ENCODE data around the gene KLHL6. TPM values are rescaled to one million over a fixed set of nuclear protein-coding genes. Genes with fewer than 3 reads are reported as not detected.

Gene KLHL6
- total RNA-seq, 1 experiment from 2014 or later = not detected

- H4K5ac ChIP-seq (ENCODE audit: insufficient read length, low read depth, low read length) = no peak overlapping the region
- H4K8ac ChIP-seq (replicated peaks; ENCODE audit: insufficient read length, low read depth, low read length) = no peak overlapping the region
- H3K23me2 ChIP-seq (ENCODE audit: insufficient read length, low read depth, low read length, poor library complexity, severe bottlenecking) = no peaks in the 10 kb centered on the region
- H3K23ac ChIP-seq (ENCODE audit: insufficient read length, low read depth, low read length) = no peak overlapping the region
- peaks cover 3% of the 10 kb centered on the region for H3K27me3 Mint-ChIP-seq (ENCODE audit: low read depth)
- DNase-seq = no peak
- H2BK15ac ChIP-seq (ENCODE audit: low read depth, low read length) = no peak overlapping the region
- no peak overlapping the region for H2BK12ac ChIP-seq (ENCODE audit: insufficient read length, low read depth, low read length)
- no peaks in the 10 kb centered on the region; the same call in 1 of the 2 replicates for H3K4me1 ChIP-seq (ENCODE audit: insufficient read depth, low read length)
- H3K36me3 Mint-ChIP-seq (ENCODE audit: insufficient read depth in 1 of 3, low read depth in 3 of 3) = no peaks in the 10 kb centered on the region
- no peaks in the 10 kb centered on the region for H3K27me3 ChIP-seq (ENCODE audit: insufficient read depth, low read length)
- no peak overlapping the region for H2AK5ac ChIP-seq (ENCODE audit: insufficient read length, low read length)
- no peak overlapping the region for H3K56ac ChIP-seq (ENCODE audit: insufficient read length, low read depth, low read length)
- H3K9me3 ChIP-seq (ENCODE audit: control insufficient read depth, low read depth, low read length) = no peaks in the 10 kb centered on the region
- no peaks in the 10 kb centered on the region for H3K9me3 Mint-ChIP-seq
- H3K4me2 ChIP-seq (ENCODE audit: insufficient read depth, insufficient read length, low read length) = no peak overlapping the region
- no CpG with 5 or more reads among the region's 3 CpGs for WGBS (ENCODE audit: extremely low coverage, insufficient read length, low lambda C conversion rate)
- H3K4me1 Mint-ChIP-seq = peaks cover 34% of the 10 kb centered on the region in 2 experiments
- no peak overlapping the region for H2AFZ ChIP-seq (ENCODE audit: low read length)
- H3K9ac ChIP-seq (ENCODE audit: extremely low read depth, insufficient read length, low read length) = no peak overlapping the region
- no peak overlapping the region for H3K14ac ChIP-seq (ENCODE audit: insufficient read depth, low read length)
- no peak for TF ChIP-seq CTCF (conservative IDR thresholded peaks at IDR 0.05)
- H3K4ac ChIP-seq (ENCODE audit: low read depth, low read length) = no peak overlapping the region
- H3K27ac Mint-ChIP-seq = no peak overlapping the region
- H4K20me1 ChIP-seq (ENCODE audit: control insufficient read depth, insufficient read depth, insufficient read length) = no peaks in the 10 kb centered on the region
- H3K27ac ChIP-seq (ENCODE audit: insufficient read length, low read depth, low read length) = no peak overlapping the region
- H2BK120ac ChIP-seq (ENCODE audit: low read depth, low read length, poor library complexity, severe bottlenecking) = no peak overlapping the region
- H3T11ph ChIP-seq (ENCODE audit: low read length) = no peak overlapping the region
- no peak overlapping the region for H2BK5ac ChIP-seq (ENCODE audit: insufficient read length, low read length)
- H3K4me3 Mint-ChIP-seq = no peak overlapping the region
- H3K79me2 ChIP-seq (ENCODE audit: insufficient read depth, low read length) = no peaks in the 10 kb centered on the region
- H4K91ac ChIP-seq (ENCODE audit: insufficient read length, low read depth, low read length) = no peak overlapping the region
- H3K18ac ChIP-seq (ENCODE audit: insufficient read length, low read depth, low read length) = no peak overlapping the region
- H2BK20ac ChIP-seq (ENCODE audit: low read depth, low read length, poor library complexity, severe bottlenecking) = no peak overlapping the region
- H3K79me1 ChIP-seq (ENCODE audit: insufficient read depth, low read depth, low read length, poor library complexity, severe bottlenecking) = no peaks in the 10 kb centered on the region
Measured at GRCh38 chr3:183539811-183540210, 15.7 kb downstream of the KLHL6 start.

Data from H9 (cell line).